BJ (cell line): ENCODE results near the gene CECR2. TPM values are rescaled to one million over a fixed set of nuclear protein-coding genes. Genes with fewer than 3 reads are reported as not detected.

ENCODE experiments used
- CTCF ChIA-PET: fragments of 350-600 bp; formaldehyde crosslinking; extraction: SDS; loops from one replicate; lab custom pipeline; 2021; ENCODE audit warnings: antibody characterized with exemption, inconsistent platforms; lab: Yijun Ruan, JAX
- POLR2A ChIA-PET: fragments of 300-600 bp; sonication (Branson Sonifier 250); formaldehyde crosslinking; extraction: SDS; loops from one replicate; lab custom pipeline; 2021; ENCODE audit warnings: antibody characterized with exemption; lab: Charles Lee
- DNase-seq: peaks from one replicate; pipeline ENCODE4 v3.0.0-alpha.2; 2011; ENCODE audit warnings: low read depth
- H3K27me3 ChIP-seq: 2 replicates; pipeline ENCODE4 v1.6.0; 2011; ENCODE audit warnings: low read length; ENCODE audit not compliant: control insufficient read depth, insufficient read depth
- H3K36me3 ChIP-seq: 2 replicates; pipeline ENCODE4 v1.5.1; 2011; ENCODE audit warnings: low read length; ENCODE audit not compliant: control insufficient read depth, insufficient read depth
- H3K4me3 ChIP-seq: 2 replicates; pipeline ENCODE4 v1.5.1; 2011; ENCODE audit warnings: low read depth, mild to moderate bottlenecking, control low read depth, low read length
- polyA plus RNA-seq: library from polyadenylated mRNA; depleted of rRNA; stranded (reverse); fragments of >200 nt; gene quantifications from 2 replicates; pipeline ENCODE4 v1.2.3, GENCODE V29; 2011
- TF ChIP-seq, protein P1 (sequence below): IDR thresholded peaks from 2 replicates; pipeline ENCODE4 v1.5.1; 2011; ENCODE audit warnings: low read depth, mild to moderate bottlenecking, control low read depth, inconsistent platforms, low read length, moderate library complexity; ENCODE audit not compliant: insufficient read depth

The CECR2 gene
- polyA plus RNA-seq, 1 experiment, result not detected

DNA sequence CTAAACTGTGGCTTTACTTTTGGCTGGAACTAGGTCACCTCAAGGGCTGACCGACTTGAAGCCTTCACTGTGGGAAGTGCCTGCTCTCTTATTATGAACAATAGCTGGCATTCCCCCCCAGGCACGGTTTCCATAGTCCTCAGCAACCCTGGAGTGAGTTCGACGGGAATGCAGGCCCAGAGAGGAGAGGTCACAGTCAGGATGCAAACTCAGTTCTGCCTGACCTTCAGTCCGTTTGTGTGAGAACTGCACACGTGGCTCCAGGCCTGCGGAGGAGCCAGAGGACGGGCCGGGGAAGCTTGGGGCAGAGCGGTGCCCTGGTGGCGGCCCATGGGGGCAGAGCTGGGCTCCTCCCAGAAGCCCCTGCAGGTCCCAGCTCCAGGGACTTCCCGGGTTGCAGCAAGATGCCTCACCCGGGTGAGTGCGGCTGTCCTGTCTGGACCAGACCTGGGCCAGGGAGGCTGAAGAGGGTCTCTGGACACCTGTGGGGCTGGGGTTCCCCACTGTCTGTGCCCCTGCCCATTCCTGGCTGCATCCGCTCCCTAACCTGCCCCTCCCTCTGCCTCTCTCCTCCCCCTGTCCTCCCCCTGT, 211.3 kb downstream of the CECR2 start:
- Histone ChIP-seq H3K27me3 (no peaks in the 10 kb centered on the region), H3K4me3 (no peak overlapping the region), H3K36me3 (no peaks in the 10 kb centered on the region)
- TF ChIP-seq, protein P1, sequence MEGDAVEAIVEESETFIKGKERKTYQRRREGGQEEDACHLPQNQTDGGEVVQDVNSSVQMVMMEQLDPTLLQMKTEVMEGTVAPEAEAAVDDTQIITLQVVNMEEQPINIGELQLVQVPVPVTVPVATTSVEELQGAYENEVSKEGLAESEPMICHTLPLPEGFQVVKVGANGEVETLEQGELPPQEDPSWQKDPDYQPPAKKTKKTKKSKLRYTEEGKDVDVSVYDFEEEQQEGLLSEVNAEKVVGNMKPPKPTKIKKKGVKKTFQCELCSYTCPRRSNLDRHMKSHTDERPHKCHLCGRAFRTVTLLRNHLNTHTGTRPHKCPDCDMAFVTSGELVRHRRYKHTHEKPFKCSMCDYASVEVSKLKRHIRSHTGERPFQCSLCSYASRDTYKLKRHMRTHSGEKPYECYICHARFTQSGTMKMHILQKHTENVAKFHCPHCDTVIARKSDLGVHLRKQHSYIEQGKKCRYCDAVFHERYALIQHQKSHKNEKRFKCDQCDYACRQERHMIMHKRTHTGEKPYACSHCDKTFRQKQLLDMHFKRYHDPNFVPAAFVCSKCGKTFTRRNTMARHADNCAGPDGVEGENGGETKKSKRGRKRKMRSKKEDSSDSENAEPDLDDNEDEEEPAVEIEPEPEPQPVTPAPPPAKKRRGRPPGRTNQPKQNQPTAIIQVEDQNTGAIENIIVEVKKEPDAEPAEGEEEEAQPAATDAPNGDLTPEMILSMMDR, result no peak
- no peak for DNase-seq
- POLR2A ChIA-PET, result no interaction called here
- CTCF ChIA-PET, result no interaction called here

DNA sequence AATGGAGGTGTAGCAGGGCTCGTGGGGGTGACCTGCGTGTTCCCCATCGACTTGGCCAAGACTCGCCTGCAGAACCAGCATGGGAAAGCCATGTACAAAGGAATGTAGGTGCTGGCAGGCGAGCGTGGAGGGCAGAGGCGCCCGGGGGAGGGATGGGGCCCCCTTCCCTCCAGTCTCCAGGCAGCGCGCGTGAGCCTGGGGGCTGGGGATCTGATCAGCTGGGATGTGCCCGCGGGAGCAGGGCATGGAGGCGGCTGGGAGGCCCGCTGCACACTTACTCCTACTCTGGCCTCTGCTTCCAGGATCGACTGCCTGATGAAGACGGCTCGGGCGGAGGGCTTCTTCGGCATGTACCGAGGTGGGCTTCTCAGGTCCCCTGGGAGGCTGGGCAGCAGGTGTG, 211.8 kb downstream of the CECR2 start:
- TF ChIP-seq, protein P1, result no peak
- POLR2A ChIA-PET, result no interaction called here
- CTCF ChIA-PET, result no interaction called here
- Histone ChIP-seq H3K27me3 (no peaks in the 10 kb centered on the region), H3K4me3 (no peak overlapping the region), H3K36me3 (no peaks in the 10 kb centered on the region)
- DNase-seq, result no peak

DNA sequence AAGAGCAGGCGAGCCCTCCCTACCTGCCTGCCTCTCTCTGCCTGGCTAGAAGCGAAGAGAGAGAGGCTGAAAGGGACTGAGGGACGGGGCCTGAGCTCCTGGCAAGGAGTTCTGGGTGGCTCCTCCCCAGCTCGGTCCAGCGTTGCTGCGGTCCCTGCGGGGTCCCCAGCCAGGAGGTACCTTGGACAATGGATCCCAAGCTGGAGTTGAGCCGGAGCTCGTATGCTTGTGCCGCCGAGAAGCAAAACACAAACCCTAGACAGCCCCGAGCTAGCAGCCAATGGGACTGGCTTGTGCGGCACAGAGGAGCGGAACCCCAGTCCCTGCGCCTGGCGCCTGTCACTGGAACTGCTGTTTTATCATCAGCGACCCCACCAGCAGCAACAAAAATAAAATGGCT, 212.4 kb downstream of the CECR2 start:
- no peak overlapping the region for H3K4me3 ChIP-seq
- no peak for DNase-seq
- no peaks in the 10 kb centered on the region for H3K36me3 ChIP-seq
- no peaks in the 10 kb centered on the region for H3K27me3 ChIP-seq
- TF ChIP-seq, protein P1, result no peak
- CTCF ChIA-PET, result no interaction called here
- POLR2A ChIA-PET, result no interaction called here

DNA sequence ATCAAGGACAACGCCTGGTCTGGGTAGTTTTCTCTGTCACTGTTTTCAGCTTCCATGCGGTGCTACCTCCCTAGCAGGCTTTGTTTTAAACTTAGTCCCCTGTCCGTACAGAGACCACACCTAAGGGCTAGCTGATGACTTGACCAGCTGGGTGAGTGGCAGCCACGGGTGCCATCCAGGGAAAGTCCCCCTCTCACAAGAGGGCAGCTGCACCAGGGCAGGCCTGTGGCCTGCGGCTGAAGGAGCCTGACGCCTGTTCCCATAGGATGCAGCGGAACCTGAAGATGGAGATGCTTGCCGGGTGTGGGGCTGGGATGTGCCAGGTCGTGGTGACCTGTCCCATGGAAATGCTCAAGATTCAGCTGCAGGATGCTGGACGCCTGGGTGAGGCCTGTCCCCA, 213.9 kb downstream of the CECR2 start:
- TF ChIP-seq, protein P1, result no peak
- Histone ChIP-seq H3K36me3 (peaks cover 3% of the 10 kb centered on the region; the same call in 1 of the 2 replicates), H3K4me3 (no peak overlapping the region), H3K27me3 (no peaks in the 10 kb centered on the region)
- no peak for DNase-seq
- ChIA-PET CTCF (no interaction called here), POLR2A (no interaction called here)

DNA sequence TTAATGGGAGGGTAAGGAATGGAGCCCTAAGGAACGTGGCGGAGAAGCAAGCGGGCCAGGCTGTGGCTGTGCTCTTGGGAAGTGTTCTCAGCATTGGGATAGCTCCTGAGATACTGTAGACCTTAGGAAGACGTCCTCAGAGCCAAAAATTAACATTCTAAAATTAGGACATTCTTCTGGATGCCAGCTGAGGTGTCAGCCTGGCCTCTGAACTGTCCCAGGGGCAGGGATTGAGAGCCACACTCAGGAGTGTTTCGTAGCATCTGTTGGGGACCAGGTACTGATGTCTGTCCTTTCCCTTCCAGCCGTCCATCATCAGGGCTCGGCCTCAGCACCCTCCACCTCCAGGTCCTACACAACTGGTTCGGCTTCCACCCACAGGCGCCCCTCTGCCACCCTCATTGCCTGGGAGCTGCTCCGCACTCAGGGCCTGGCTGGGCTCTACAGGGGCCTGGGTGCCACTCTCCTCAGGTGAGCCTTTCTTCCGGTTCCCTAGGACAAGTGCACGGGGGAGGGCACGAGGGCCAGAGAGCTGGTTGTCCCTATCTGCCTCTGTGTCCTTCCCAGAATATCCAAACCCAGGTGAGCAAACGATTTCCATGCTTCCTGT, 217.7 kb downstream of the CECR2 start:
- POLR2A ChIA-PET, result no interaction called here
- TF ChIP-seq, protein P1, result no peak
- CTCF ChIA-PET, result no interaction called here
- H3K27me3 ChIP-seq, result no peaks in the 10 kb centered on the region
- H3K36me3 ChIP-seq, result peaks cover 7% of the 10 kb centered on the region; the same call in 1 of the 2 replicates
- H3K4me3 ChIP-seq, result no peak overlapping the region
- DNase-seq, result no peak
